GM23248 (cell line): Measurements from ENCODE around the gene ZBTB42.

Experiments
- EZH2 ChIP-seq: fragments of 200-600 bp; sonication (generic); IDR thresholded peaks from 2 replicates; pipeline ENCODE4 v1.6.1; 2018; ENCODE audit warnings: antibody characterized with exemption, mild to moderate bottlenecking; ENCODE audit not compliant: insufficient read depth, poor library complexity, severe bottlenecking
- EZH2phosphoT487 ChIP-seq: fragments of 200-600 bp; sonication (generic); IDR thresholded peaks from 2 replicates; pipeline ENCODE4 v1.6.1; 2018; ENCODE audit warnings: antibody characterized with exemption, moderate library complexity, mild to moderate bottlenecking, low read depth; ENCODE audit not compliant: insufficient read depth

GRCh38 chr14:104841730-104842129 is 40.8 kb downstream of the ZBTB42 start:
- TF ChIP-seq EZH2 = no peak
- TF ChIP-seq EZH2phosphoT487 = no peak
